Islet of Langerhans (tissue), 1 donor: ENCODE results near the gene RTCB.
"Not testable (repeated sequence)": the region's sequence is repeated elsewhere in the genome, so short reads cannot be mapped to it uniquely, and the experiment has no call there.

Experiments used
- FAIRE-seq: peaks from one replicate; lab custom pipeline; 2011; peaks lifted over from hg19 to GRCh38; lab: Jason Lieb, UNC

Gene RTCB

DNA sequence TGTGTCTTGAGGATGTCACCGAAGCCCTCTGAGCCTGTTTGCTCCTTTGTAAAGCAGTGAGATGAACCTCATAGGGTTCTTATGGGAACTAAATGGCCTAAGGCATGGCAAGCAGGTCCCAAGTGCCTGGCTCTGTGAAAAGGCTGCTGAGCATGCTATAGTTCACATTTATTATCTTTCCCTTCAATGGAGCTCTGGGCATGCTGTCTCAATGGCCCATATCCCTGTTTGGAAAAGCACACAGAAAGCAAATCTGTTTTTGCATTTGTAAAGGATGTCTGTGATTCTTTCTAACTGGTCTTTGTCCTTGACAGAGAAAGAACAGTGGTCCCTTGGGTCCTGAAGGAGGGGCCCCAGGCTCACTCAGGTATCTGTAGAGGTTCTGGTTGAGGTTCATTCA lies 26.4 kb downstream of the RTCB start:
- FAIRE-seq = no peak

- FAIRE-seq = no peak
These were observed 31.1 kb downstream of the RTCB start for GRCh38 chr22:32380991-32381390.

GRCh38 chr22:32378707-32379272 lies 33.3 kb downstream of the RTCB start:
- FAIRE-seq = no peak

- FAIRE-seq = no peak
These were observed 35.4 kb downstream of the RTCB start for GRCh38 chr22:32376681-32377080.

DNA sequence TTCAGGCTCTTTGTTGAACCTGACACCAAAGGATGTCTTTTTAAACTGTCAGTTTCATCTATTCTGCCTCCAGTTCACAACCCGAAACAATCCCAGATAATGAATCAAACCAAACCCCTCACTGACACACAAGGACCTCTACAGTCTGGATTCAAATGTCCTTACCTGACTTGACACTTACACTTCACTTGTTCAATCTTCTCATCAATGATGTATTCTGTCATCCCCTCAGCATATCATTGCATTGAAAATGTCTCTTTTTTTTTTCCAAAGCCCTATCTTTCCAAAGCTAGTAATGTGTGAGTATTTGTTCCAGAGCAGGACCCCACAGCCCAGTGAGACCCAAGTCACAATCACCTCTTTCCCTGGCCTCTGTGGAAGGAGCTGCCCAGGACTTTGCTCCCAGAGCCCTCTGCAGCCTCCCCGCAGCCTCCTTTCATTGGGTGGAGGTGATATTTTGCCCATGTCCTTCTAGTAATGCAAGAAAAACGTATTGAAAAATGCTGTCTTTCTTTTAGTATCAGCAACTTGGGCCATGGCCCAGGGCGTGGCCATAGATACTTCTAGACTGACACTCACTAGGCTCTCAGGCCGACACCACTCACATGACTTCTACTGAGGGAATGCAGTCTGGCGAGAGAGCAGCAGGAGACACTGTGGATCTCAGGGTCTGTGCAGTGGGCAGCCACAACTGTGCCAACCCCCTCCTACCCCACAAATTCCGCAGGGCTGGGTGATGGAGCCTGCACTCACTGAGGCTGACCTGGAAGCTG lies 36.2 kb downstream of the RTCB start:
- no peak for FAIRE-seq

DNA sequence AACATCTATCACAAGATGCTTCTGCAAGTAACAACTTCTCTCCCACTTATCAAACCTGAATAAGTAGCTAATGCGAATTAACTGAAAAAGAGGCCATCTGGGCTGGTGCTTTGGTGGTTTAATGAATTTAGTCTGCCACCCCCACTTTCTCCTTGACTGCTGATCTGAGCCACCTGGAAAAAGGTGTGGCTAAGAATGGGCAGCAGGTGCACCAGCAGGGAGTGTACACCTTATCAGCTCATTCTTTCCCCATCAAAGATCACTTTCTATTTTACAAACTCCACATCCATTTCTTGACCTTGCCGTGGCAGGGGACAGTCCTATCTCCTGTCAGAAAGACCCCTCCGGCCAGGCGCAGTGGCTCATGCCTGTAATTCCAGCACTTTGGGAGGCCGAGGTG lies 47.8 kb downstream of the RTCB start:
- no peak for FAIRE-seq

DNA sequence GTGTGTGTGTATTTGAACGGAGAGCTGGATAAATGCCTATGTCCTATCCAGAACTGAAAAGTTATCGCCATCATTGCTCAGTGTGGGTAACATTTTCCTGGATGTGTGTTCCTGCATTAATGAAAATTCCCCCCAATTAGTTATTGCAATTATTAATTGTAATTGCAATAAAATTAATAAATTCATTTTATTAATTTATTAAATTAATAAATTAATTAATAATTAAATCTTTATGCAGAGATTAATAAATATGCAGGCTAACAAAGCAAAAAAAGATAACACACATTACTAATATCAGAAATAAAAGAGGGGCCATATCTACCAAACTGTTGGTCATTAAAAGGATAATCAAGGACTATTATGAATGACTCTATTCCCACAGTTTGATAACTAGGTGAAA lies 50.8 kb downstream of the RTCB start:
- FAIRE-seq = no peak

- FAIRE-seq = not testable (repeated sequence)
These were observed 52.0 kb downstream of the RTCB start for GRCh38 chr22:32360096-32360495.

- not testable (repeated sequence) for FAIRE-seq
These were observed 54.5 kb downstream of the RTCB start, which contains the start of gene RFPL3 for GRCh38 chr22:32357567-32357966. TSS of gene RFPL3 (plus strand) at chr22:32357867. CDS start at chr22:32358072, 205 bp downstream.

- no peak for FAIRE-seq
These were observed 56.3 kb downstream of the RTCB start for GRCh38 chr22:32355760-32356159.

GRCh38 chr22:32354360-32355351 lies 57.4 kb downstream of the RTCB start:
- no peak for FAIRE-seq

- no peak for FAIRE-seq
These were observed 58.2 kb downstream of the RTCB start for GRCh38 chr22:32353840-32354239.

- no peak for FAIRE-seq
These were observed 58.8 kb downstream of the RTCB start for GRCh38 chr22:32353292-32353691.

GRCh38 chr22:32352681-32353080 lies 59.4 kb downstream of the RTCB start:
- no peak for FAIRE-seq

GRCh38 chr22:32351875-32352274 lies 60.2 kb downstream of the RTCB start:
- not testable (repeated sequence) for FAIRE-seq

DNA sequence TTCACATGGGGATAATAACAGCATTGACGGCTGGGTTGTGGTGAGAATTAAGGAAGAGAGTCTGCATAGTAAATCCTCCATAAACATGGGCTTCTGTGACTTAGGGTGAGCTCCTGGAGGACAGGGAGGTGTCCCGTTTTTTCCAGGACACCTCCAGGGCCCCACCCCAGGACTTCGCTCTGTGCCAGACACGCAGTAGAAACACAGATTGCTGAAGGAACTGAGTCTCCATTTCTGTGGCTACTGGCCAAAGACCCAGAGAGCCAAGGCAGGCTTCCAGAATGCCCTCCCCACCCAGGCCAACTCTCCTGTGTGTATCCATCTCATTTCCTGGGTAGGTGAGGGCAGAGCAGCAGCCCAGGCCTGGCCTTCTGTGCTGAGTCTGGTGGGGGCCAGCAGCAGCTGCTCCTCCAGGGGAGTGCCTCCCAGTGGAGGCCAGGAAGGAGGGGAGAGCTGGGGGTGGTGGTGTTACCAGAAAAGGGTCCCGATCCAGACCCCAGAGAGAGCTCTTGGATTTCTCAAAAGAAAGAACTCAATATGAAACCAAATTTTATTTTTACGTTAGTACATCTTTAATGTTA lies 63.9 kb downstream of the RTCB start:
- no peak for FAIRE-seq

DNA sequence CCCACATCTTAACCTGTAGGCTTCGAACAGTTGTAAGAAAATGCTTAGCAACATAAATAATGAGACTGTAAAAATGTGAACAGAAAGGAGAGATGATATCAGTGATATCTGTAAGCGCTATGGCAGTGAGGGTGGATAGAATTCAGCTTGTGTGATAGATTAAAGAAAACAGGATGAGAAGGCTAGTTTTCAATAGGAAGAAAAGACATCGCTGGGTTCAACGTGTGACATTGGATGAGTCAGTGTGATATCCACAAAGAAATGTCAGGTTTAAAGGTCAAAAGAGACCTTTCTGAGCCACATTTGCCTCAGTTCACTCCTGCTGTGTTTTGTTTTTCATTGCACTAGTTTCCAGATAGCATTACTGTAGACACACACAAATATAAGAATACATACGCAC lies 68.1 kb downstream of the RTCB start:
- no peak for FAIRE-seq

DNA sequence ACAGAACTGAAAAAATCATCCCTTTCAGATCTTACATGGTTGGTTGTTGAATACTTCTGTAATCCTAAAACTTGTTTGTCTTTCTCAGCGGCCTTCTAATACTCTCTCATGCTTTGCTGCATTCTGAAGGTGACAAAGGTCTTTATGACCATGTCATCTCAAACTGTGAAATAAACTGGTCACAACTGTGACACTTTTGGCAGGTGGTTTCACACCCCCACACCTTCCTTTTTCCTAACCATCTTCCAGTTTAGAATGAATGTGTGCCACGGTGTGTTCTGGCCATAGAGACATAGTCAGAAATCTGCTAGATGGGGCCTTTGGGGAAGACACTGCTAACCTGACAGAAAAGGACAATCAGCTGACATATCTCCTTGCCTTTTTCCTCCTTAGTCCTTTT lies 69.1 kb downstream of the RTCB start:
- no peak for FAIRE-seq

DNA sequence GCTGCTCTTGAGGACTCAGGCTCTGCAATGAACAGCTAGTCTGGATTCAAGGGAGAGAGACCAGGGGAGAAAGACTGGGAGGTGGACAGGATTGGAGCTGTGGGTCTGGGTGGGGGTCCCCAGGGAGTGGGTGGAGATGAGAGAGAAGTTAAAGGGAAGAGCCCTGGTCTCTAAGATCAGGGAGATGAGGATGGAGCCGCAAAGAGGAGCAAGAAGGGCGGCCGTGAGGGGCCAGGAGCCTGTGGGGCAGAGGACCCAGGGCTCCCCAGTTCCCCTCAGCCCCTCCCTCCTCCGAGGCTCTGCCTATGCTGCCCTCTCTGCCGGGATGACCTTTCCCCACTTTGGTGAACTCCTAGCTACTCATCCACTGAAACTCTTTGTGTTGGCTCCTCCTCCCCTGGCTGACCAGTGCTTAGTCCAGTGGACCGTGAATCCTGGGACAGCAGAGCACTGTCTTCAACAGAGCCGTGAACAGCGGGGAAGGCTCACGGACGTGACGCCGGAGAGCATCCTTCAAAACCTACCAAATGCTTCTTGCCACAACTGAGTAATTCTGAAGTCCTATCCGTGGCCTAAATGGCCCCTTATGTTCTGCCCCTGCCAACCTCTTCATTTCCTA lies 70.8 kb downstream of the RTCB start:
- no peak for FAIRE-seq

DNA sequence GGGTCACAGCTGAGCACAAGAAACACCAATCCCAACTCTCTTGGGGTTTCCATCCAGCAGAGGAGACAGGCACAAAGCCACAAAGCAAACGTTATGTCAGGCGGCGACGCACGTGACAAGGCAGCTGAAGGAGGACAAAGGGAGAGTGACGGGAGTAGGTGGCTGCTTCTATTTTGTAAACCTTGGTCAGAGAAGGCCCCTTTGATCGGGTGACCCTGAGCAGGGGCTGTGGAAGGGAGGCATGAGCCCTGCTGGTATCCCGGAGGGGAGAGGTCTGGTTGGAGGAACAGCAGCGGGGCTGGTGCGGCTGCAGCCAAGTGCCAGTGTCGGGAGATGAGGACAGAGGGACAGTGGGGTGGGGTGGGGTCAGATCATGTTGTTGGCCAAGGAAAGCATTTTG lies 71.6 kb downstream of the RTCB start:
- no peak for FAIRE-seq

GRCh38 chr22:32339190-32340012 lies 72.6 kb downstream of the RTCB start:
- FAIRE-seq = no peak
